T-cell (primary cell): ENCODE data around the gene AGO3. TPM values are rescaled to one million over a fixed set of nuclear protein-coding genes. Genes with fewer than 3 reads are reported as not detected.
"Not testable (repeated sequence)": the region's sequence is repeated elsewhere in the genome, so short reads cannot be mapped to it uniquely, and the experiment has no call there.

ENCODE experiments used
- ATAC-seq, 4 experiments: fragments of 200-7000 bp in 3 of 4; fragments of 150-1000 bp in 1 of 4; cut with Tn5 transposase; replicated peaks in 1 of 4; 1 replicate in 3 of 4; 2 replicates in 1 of 4; pipeline ENCODE4 v1.10.0; 2021; ENCODE audit warnings: moderate library complexity in 3 of 4, mild to moderate bottlenecking in 2 of 4, moderate number of reproducible peaks in 1 of 4
- CTCF ChIA-PET, 2 donors: fragments of 300-600 bp; sonication (Branson Sonifier 250); formaldehyde crosslinking; loops; one replicate each; lab custom pipeline; 2022; ENCODE audit warnings: antibody characterized with exemption in 2 of 2; lab: Charles Lee
- POLR2A ChIA-PET, 2 donors: fragments of 300-600 bp; sonication (Branson Sonifier 250); formaldehyde crosslinking; loops; one replicate each; lab custom pipeline; 2022; ENCODE audit warnings: antibody characterized with exemption in 2 of 2; lab: Charles Lee
- DNase-seq, 35 experiments: peaks; one replicate each; pipeline versions ENCODE4 v3.0.0 to v3.0.0-alpha.2; 2013 to 2023
- H3K27ac ChIP-seq: one replicate; pipeline ENCODE4 v1.5.1; 2013; ENCODE audit warnings: low read length
- H3K27me3 ChIP-seq, 2 experiments: replicated peaks in 1 of 2; 1 replicate in 1 of 2; 2 replicates in 1 of 2; pipeline versions ENCODE4 v1.6.1 to v1.7.0; 2013; ENCODE audit warnings: low read length in 1 of 2, mixed read lengths in 1 of 2; ENCODE audit not compliant: control insufficient read depth in 2 of 2, insufficient read depth in 2 of 2; ENCODE audit errors: extremely low read depth in 1 of 2
- H3K36me3 ChIP-seq, 2 donors: 1 replicate in 1 of 2; 2 replicates in 1 of 2; pipeline versions ENCODE4 v1.6.1 to v1.7.0; 2013; ENCODE audit warnings: low read length in 1 of 2; ENCODE audit not compliant: control insufficient read depth in 2 of 2, insufficient read depth in 1 of 2; ENCODE audit errors: extremely low read depth in 1 of 2
- H3K4me1 ChIP-seq, 2 experiments: 1 replicate in 1 of 2; 2 replicates in 1 of 2; pipeline versions ENCODE4 v1.6.1 to v1.7.0; 2013; ENCODE audit warnings: low read length in 2 of 2, mixed read lengths in 1 of 2; ENCODE audit not compliant: insufficient read depth in 2 of 2, control insufficient read depth in 1 of 2; ENCODE audit errors: extremely low read depth in 1 of 2
- H3K4me3 ChIP-seq, 2 donors: 1 replicate in 1 of 2; 2 replicates in 1 of 2; pipeline versions ENCODE4 v1.5.1 to v1.7.0; 2013; ENCODE audit warnings: mild to moderate bottlenecking in 2 of 2, low read length in 1 of 2, moderate library complexity in 1 of 2; ENCODE audit not compliant: control insufficient read depth in 1 of 2; ENCODE audit errors: extremely low read depth in 1 of 2
- H3K9me3 ChIP-seq: 2 replicates; pipeline ENCODE4 v1.7.0; 2013
- H3K27ac Mint-ChIP-seq, 2 donors: one replicate each; pipeline ENCODE4 v1.8.0; 2020 to 2021; ENCODE audit warnings: mild to moderate bottlenecking in 2 of 2, mixed read lengths in 2 of 2
- H3K27me3 Mint-ChIP-seq, 2 donors: one replicate each; pipeline ENCODE4 v1.8.0; 2021 to 2022; ENCODE audit warnings: mixed read lengths in 2 of 2
- H3K36me3 Mint-ChIP-seq: one replicate; pipeline ENCODE4 v1.8.0; 2021; ENCODE audit warnings: mixed read lengths
- H3K4me1 Mint-ChIP-seq, 3 donors: one replicate each; pipeline ENCODE4 v1.8.0; 2020 to 2022; ENCODE audit warnings: mixed read lengths in 3 of 3, mild to moderate bottlenecking in 1 of 3
- H3K4me3 Mint-ChIP-seq, 3 donors: one replicate each; pipeline ENCODE4 v1.8.0; 2020 to 2022; ENCODE audit warnings: mild to moderate bottlenecking in 3 of 3, mixed read lengths in 3 of 3, moderate library complexity in 3 of 3
- H3K9me3 Mint-ChIP-seq, 3 donors: one replicate each; pipeline ENCODE4 v1.8.0; 2020 to 2022; ENCODE audit warnings: mixed read lengths in 3 of 3
- WGBS: methylation state at CpG from one replicate; pipeline ENCODE4 v1.1.5; 2013; ENCODE audit warnings: missing lambda C conversion rate; ENCODE audit not compliant: insufficient coverage; 5-methylcytosine and 5-hydroxymethylcytosine counted together
- total RNA-seq, 35 experiments: library from RNA in 6 of 35; stranded (reverse) in 6 of 35; fragments of 120-200 nt in 1 of 35; gene quantifications; one replicate each; pipeline versions ENCODE4 v1.2.1 to v1.2.4 and lab custom pipeline; 2013 to 2026

Gene AGO3
- total RNA-seq, 5 donors from 2014 or later (not counting 1 experiment from before 2014, with no cell fraction given) = 33.4 to 44.0 (median 37.5) TPM

- Histone ChIP-seq H3K27me3 (no peaks in the 10 kb centered on the region), H3K27ac (no peak overlapping the region)
- CTCF ChIA-PET = no interaction called here
Observed at GRCh38 chr1:35884934-35885333, 46.0 kb upstream of the AGO3 start.

GRCh38 chr1:35885961-35886558, 44.8 kb upstream of the AGO3 start:
- ChIA-PET CTCF (no interaction called here), POLR2A (no interaction called here)
- Histone ChIP-seq H3K4me3 (no peak overlapping the region), H3K27ac (no peak overlapping the region), H3K27me3 (no peaks in the 10 kb centered on the region), H3K9me3 (no peaks in the 10 kb centered on the region), H3K36me3 (peaks cover 3 to 15% of the 10 kb centered on the region in 2 donors), H3K4me1 (peaks cover 5 to 33% of the 10 kb centered on the region in 2 experiments)
- 71% methylated on average over 1 of the region's 4 CpGs for WGBS
- peaks cover 9% of the 10 kb centered on the region for H3K36me3 Mint-ChIP-seq
- H3K4me1 Mint-ChIP-seq = peaks cover 48 to 60% (median 55%) of the 10 kb centered on the region in 3 donors
- no peaks in the 10 kb centered on the region for H3K27me3 Mint-ChIP-seq
- ATAC-seq (no peak), DNase-seq (no peak)
- peak overlapping the region; percentile 12 to 30 for H3K27ac Mint-ChIP-seq
- no peaks in the 10 kb centered on the region for H3K9me3 Mint-ChIP-seq
- no peak overlapping the region for H3K4me3 Mint-ChIP-seq

More at GRCh38 chr1:35884934-35885333, 46.0 kb upstream of the AGO3 start:
- no CpG with 5 or more reads among the region's 2 CpGs for WGBS
- peaks cover 3 to 8% of the 10 kb centered on the region in 2 donors for H3K36me3 ChIP-seq
- no peak overlapping the region for H3K4me3 ChIP-seq
- no peaks in the 10 kb centered on the region for H3K9me3 Mint-ChIP-seq
- no peaks in the 10 kb centered on the region for H3K9me3 ChIP-seq
- peaks cover 5 to 33% of the 10 kb centered on the region in 2 experiments for H3K4me1 ChIP-seq
- peak overlapping the region; percentile 49 to 92 (median 90) for H3K4me3 Mint-ChIP-seq
- peaks cover 48 to 60% (median 55%) of the 10 kb centered on the region in 3 donors for H3K4me1 Mint-ChIP-seq
- ATAC-seq (no peak), DNase-seq (no peak)
- POLR2A ChIA-PET = no interaction called here
- H3K27ac Mint-ChIP-seq = no peak overlapping the region
- H3K36me3 Mint-ChIP-seq = peaks cover 6% of the 10 kb centered on the region
- no peaks in the 10 kb centered on the region for H3K27me3 Mint-ChIP-seq

- peaks cover 3 to 23% of the 10 kb centered on the region in 2 donors for H3K36me3 ChIP-seq
- CTCF ChIA-PET = no interaction called here
- no peaks in the 10 kb centered on the region for H3K27me3 Mint-ChIP-seq
- peaks cover 5 to 33% of the 10 kb centered on the region in 2 experiments for H3K4me1 ChIP-seq
- H3K36me3 Mint-ChIP-seq = peaks cover 11% of the 10 kb centered on the region
- H3K4me3 ChIP-seq = no peak overlapping the region
- no peak overlapping the region for H3K27ac ChIP-seq
- peaks cover 47 to 57% (median 52%) of the 10 kb centered on the region in 3 donors for H3K4me1 Mint-ChIP-seq
- ATAC-seq (no peak), DNase-seq (no peak)
- H3K9me3 Mint-ChIP-seq = no peaks in the 10 kb centered on the region
- peak overlapping the region; percentile 12 to 30 for H3K27ac Mint-ChIP-seq
- H3K4me3 Mint-ChIP-seq = no peak overlapping the region
- POLR2A ChIA-PET = no interaction called here
- H3K9me3 ChIP-seq = no peaks in the 10 kb centered on the region
- H3K27me3 ChIP-seq = no peaks in the 10 kb centered on the region
- 20% methylated on average over 1 of the region's 3 CpGs for WGBS
Observed at GRCh38 chr1:35886577-35887431, 44.1 kb upstream of the AGO3 start.

GRCh38 chr1:35887508-35887907, 43.4 kb upstream of the AGO3 start:
- peaks cover 17% of the 10 kb centered on the region for H3K36me3 Mint-ChIP-seq
- no peak overlapping the region for H3K27ac ChIP-seq
- H3K4me1 Mint-ChIP-seq = peaks cover 42 to 50% (median 45%) of the 10 kb centered on the region in 3 donors
- no peaks in the 10 kb centered on the region for H3K9me3 Mint-ChIP-seq
- H3K36me3 ChIP-seq = peaks cover 3 to 29% of the 10 kb centered on the region in 2 donors
- peaks cover 5 to 31% of the 10 kb centered on the region in 2 experiments for H3K4me1 ChIP-seq
- H3K27me3 ChIP-seq = no peaks in the 10 kb centered on the region
- ATAC-seq (no peak), DNase-seq (no peak)
- no peak overlapping the region for H3K4me3 ChIP-seq
- no peaks in the 10 kb centered on the region for H3K27me3 Mint-ChIP-seq
- peak overlapping the region; percentile 31 to 80 for H3K27ac Mint-ChIP-seq
- CTCF ChIA-PET = no interaction called here
- H3K4me3 Mint-ChIP-seq = no peak overlapping the region
- 91% methylated on average over 2 of the region's 2 CpGs for WGBS
- POLR2A ChIA-PET = no interaction called here
- H3K9me3 ChIP-seq = no peaks in the 10 kb centered on the region

- no peak overlapping the region for H3K4me3 ChIP-seq
- peaks cover 39 to 46% (median 41%) of the 10 kb centered on the region in 3 donors for H3K4me1 Mint-ChIP-seq
- H3K27ac ChIP-seq = no peak overlapping the region
- WGBS = 90% methylated on average over 5 of the region's 11 CpGs
- H3K9me3 ChIP-seq = no peaks in the 10 kb centered on the region
- H3K4me1 ChIP-seq = peaks cover 5 to 27% of the 10 kb centered on the region in 2 experiments
- H3K27me3 ChIP-seq = no peaks in the 10 kb centered on the region
- no peaks in the 10 kb centered on the region for H3K27me3 Mint-ChIP-seq
- peaks cover 24% of the 10 kb centered on the region for H3K36me3 Mint-ChIP-seq
- no peak for DNase-seq
- ChIA-PET POLR2A (no interaction called here), CTCF (no interaction called here)
- peaks cover 9 to 37% of the 10 kb centered on the region in 2 donors for H3K36me3 ChIP-seq
- ATAC-seq = no peak
- H3K4me3 Mint-ChIP-seq = no peak overlapping the region
- H3K9me3 Mint-ChIP-seq = no peaks in the 10 kb centered on the region
- H3K27ac Mint-ChIP-seq = no peak overlapping the region
Observed at GRCh38 chr1:35888255-35888654, 42.6 kb upstream of the AGO3 start.

GRCh38 chr1:35888981-35889380, 41.9 kb upstream of the AGO3 start:
- H3K27ac Mint-ChIP-seq, H3K4me3 ChIP-seq, H3K27ac ChIP-seq, H3K27me3 Mint-ChIP-seq, DNase-seq, ATAC-seq, POLR2A ChIA-PET, H3K27me3 ChIP-seq, H3K4me3 Mint-ChIP-seq, H3K9me3 Mint-ChIP-seq, H3K9me3 ChIP-seq: not testable (repeated sequence)
- CTCF ChIA-PET = interaction anchor here in 1 of 2 donors (0.7 kb wide), 2 partner anchors 9 to 58 kb away, joined by 6 to 8 read pairs; no protein-coding TSS in a partner anchor
- peaks cover 4 to 20% of the 10 kb centered on the region in 2 experiments for H3K4me1 ChIP-seq
- H3K36me3 Mint-ChIP-seq = peaks cover 29% of the 10 kb centered on the region
- H3K36me3 ChIP-seq = peaks cover 14 to 44% of the 10 kb centered on the region in 2 donors
- WGBS = 83% methylated on average over 1 of the region's 3 CpGs
- H3K4me1 Mint-ChIP-seq = peaks cover 36 to 44% (median 37%) of the 10 kb centered on the region in 3 donors
